MM.1S (cell line): Measurements from ENCODE around the gene KIAA0825.

Experiments used
- CTCF ChIP-seq: fragments of 300-600 bp; sonication (generic); IDR thresholded peaks from 2 replicates; pipeline ENCODE4 v1.5.1; 2016; ENCODE audit warnings: antibody characterized with exemption, low read length, mixed read lengths
- EZH2 ChIP-seq: fragments of 300-600 bp; sonication (generic); optimal IDR thresholded peaks from 2 replicates; pipeline ENCODE3; 2017; ENCODE audit warnings: low read depth, mild to moderate bottlenecking, antibody characterized with exemption, low read length, mixed read lengths

GRCh38 chr5:94545870-94546625 lies 72.4 kb downstream of the KIAA0825 start:
- TF ChIP-seq CTCF (no peak), EZH2 (no peak)
